HEK293 (cell line): ENCODE data around the gene NABP2.

Experiments used
- ELK4 ChIP-seq: IDR thresholded peaks from 2 replicates; pipeline ENCODE4 v1.6.1; 2011; ENCODE audit warnings: mild to moderate bottlenecking, low read depth, low read length, borderline replicate concordance
- INSM2 ChIP-seq: fragments of 450-650 bp; formaldehyde crosslinking; IDR thresholded peaks from 2 replicates; pipeline ENCODE4 v1.5.1; 2016; ENCODE audit warnings: missing biosample characterization, missing genetic modification characterization
- PATZ1 ChIP-seq: fragments of 450-650 bp; formaldehyde crosslinking; IDR thresholded peaks from 2 replicates; pipeline ENCODE4 v1.5.1; 2016; ENCODE audit warnings: missing biosample characterization, missing genetic modification characterization
- PRDM10 ChIP-seq: fragments of 450-650 bp; formaldehyde crosslinking; IDR thresholded peaks from 2 replicates; pipeline ENCODE4 v1.5.1; 2016; ENCODE audit warnings: missing biosample characterization, missing genetic modification characterization
- PRDM6 ChIP-seq: fragments of 450-650 bp; formaldehyde crosslinking; IDR thresholded peaks from 2 replicates; pipeline ENCODE4 v1.5.1; 2017; ENCODE audit warnings: missing biosample characterization, missing genetic modification characterization
- SP3 ChIP-seq: fragments of 450-650 bp; formaldehyde crosslinking; IDR thresholded peaks from 2 replicates; pipeline ENCODE4 v1.5.1; 2016; ENCODE audit warnings: missing biosample characterization, missing genetic modification characterization
- TRIM28 ChIP-seq: IDR thresholded peaks from 2 replicates; pipeline ENCODE4 v1.6.1; 2011; ENCODE audit warnings: low read length, control low read depth, borderline replicate concordance
- ZBTB10 ChIP-seq: fragments of 450-650 bp; formaldehyde crosslinking; IDR thresholded peaks from 2 replicates; pipeline ENCODE4 v1.5.1; 2016; ENCODE audit warnings: missing biosample characterization, missing genetic modification characterization
- ZBTB11 ChIP-seq: fragments of 450-650 bp; formaldehyde crosslinking; conservative IDR thresholded peaks from 2 replicates; pipeline ENCODE4 v1.5.1; 2016; ENCODE audit warnings: low read depth, missing biosample characterization, missing genetic modification characterization
- ZBTB8A ChIP-seq: fragments of 450-650 bp; formaldehyde crosslinking; IDR thresholded peaks from 2 replicates; pipeline ENCODE4 v1.5.1; 2016; ENCODE audit warnings: missing biosample characterization, missing genetic modification characterization
- ZNF148 ChIP-seq: fragments of 450-650 bp; formaldehyde crosslinking; IDR thresholded peaks from 2 replicates; pipeline ENCODE4 v1.5.0; 2017; ENCODE audit warnings: missing biosample characterization, missing genetic modification characterization, borderline replicate concordance
- ZNF16 ChIP-seq: fragments of 450-650 bp; formaldehyde crosslinking; IDR thresholded peaks from 2 replicates; pipeline ENCODE4 v1.5.1; 2016; ENCODE audit warnings: low read depth, missing biosample characterization, missing genetic modification characterization
- ZNF366 ChIP-seq: fragments of 450-650 bp; formaldehyde crosslinking; conservative IDR thresholded peaks from 2 replicates; pipeline ENCODE4 v1.5.1; 2016; ENCODE audit warnings: missing biosample characterization, missing genetic modification characterization
- ZNF391 ChIP-seq: fragments of 450-650 bp; formaldehyde crosslinking; IDR thresholded peaks from 2 replicates; pipeline ENCODE4 v1.5.1; 2016; ENCODE audit warnings: low read depth, missing biosample characterization, missing genetic modification characterization, borderline replicate concordance
- ZNF416 ChIP-seq: fragments of 450-650 bp; formaldehyde crosslinking; IDR thresholded peaks from 2 replicates; pipeline ENCODE4 v1.5.1; 2016; ENCODE audit warnings: missing biosample characterization, missing genetic modification characterization
- ZNF48 ChIP-seq: fragments of 450-650 bp; formaldehyde crosslinking; IDR thresholded peaks from 2 replicates; pipeline ENCODE4 v1.5.1; 2016; ENCODE audit warnings: missing biosample characterization, missing genetic modification characterization
- ZNF544 ChIP-seq: fragments of 450-650 bp; formaldehyde crosslinking; IDR thresholded peaks from 2 replicates; pipeline ENCODE4 v1.5.0; 2017; ENCODE audit warnings: missing biosample characterization, missing genetic modification characterization
- ZNF707 ChIP-seq: fragments of 450-650 bp; formaldehyde crosslinking; IDR thresholded peaks from 2 replicates; pipeline ENCODE4 v1.5.1; 2016; ENCODE audit warnings: missing biosample characterization, missing genetic modification characterization

Gene NABP2

GRCh38 chr12:56266693-56267442 lies 42.7 kb downstream of the NABP2 start, which contains the start of gene COQ10A (continued):
- TF ChIP-seq ZBTB10 (tag by site-specific recombination) (peak; percentile 91), ZNF366 (peak; percentile 95), ZBTB8A (tag by site-specific recombination) (peak; percentile 80), ZNF148 (tag by site-specific recombination) (no peak), ZNF16 (no peak), TRIM28 (peak; percentile 42; the same call in 1 of the 2 replicates), PRDM10 (tag by site-specific recombination) (peak; percentile 92), ZBTB11 (tag by site-specific recombination) (peak; percentile 84), PATZ1 (tag by site-specific recombination) (peak; percentile 91; the same call in 1 of the 2 replicates), ZNF391 (tag by site-specific recombination) (no peak; the same call in 1 of the 2 replicates), ZNF416 (tag by site-specific recombination) (no peak), ZNF544 (no peak), ZNF707 (tag by site-specific recombination) (no peak), INSM2 (tag by site-specific recombination) (0 out of 2 replicates have a peak, but pooled peaks have one; percentile 30), PRDM6 (tag by site-specific recombination) (no peak; the same call in 1 of the 2 replicates), ELK4 (no peak), ZNF48 (tag by site-specific recombination) (no peak), SP3 (peak; percentile 64)
